Gastroesophageal sphincter (tissue), 3 donors: ENCODE results near the gene KTN1.

Source experiments
- EP300 ChIP-seq: sonication (generic); formaldehyde crosslinking; IDR thresholded peaks from one replicate; pipeline ENCODE4 v1.6.1; 2017; ENCODE audit warnings: antibody characterized with exemption, mild to moderate bottlenecking
- POLR2AphosphoS5 ChIP-seq: sonication (generic); formaldehyde crosslinking; IDR thresholded peaks from one replicate; pipeline ENCODE4 v1.6.1; 2017; ENCODE audit warnings: antibody characterized with exemption
- TF ChIP-seq, protein P1 (sequence below), 4 experiments: fragments of 200-600 bp in 2 of 4; fragments of 450-650 bp in 2 of 4; sonication (generic) in 1 of 4; IDR thresholded peaks; one replicate each; pipeline ENCODE4 v1.5.1; 2017 to 2019; ENCODE audit warnings: antibody characterized with exemption in 4 of 4, mild to moderate bottlenecking in 2 of 4, moderate library complexity in 2 of 4

DNA sequence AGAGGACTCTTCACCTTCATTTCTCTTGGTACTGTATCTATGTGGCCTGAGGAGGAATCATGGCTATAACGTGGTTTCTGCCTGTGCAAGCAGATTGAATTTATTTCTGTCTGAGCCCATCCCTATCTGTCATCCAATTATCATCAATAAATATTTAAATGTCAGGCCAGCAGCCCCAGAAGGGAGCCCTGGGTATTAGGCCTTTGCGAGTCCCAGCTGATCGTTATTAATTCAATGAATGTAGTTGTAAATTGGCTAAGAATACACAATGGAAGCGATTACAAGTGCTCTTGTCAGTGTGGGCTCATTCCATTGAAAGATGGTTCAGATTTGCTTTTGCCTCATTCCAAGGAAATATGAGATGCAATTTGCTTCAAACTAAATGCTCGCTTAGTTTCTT lies 142.0 kb downstream of the KTN1 start:
- TF ChIP-seq, protein P1, sequence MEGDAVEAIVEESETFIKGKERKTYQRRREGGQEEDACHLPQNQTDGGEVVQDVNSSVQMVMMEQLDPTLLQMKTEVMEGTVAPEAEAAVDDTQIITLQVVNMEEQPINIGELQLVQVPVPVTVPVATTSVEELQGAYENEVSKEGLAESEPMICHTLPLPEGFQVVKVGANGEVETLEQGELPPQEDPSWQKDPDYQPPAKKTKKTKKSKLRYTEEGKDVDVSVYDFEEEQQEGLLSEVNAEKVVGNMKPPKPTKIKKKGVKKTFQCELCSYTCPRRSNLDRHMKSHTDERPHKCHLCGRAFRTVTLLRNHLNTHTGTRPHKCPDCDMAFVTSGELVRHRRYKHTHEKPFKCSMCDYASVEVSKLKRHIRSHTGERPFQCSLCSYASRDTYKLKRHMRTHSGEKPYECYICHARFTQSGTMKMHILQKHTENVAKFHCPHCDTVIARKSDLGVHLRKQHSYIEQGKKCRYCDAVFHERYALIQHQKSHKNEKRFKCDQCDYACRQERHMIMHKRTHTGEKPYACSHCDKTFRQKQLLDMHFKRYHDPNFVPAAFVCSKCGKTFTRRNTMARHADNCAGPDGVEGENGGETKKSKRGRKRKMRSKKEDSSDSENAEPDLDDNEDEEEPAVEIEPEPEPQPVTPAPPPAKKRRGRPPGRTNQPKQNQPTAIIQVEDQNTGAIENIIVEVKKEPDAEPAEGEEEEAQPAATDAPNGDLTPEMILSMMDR (IDR thresholded peaks at IDR 0.05), result no peak
- TF ChIP-seq POLR2AphosphoS5 (no peak), EP300 (no peak)
